Measurements from ENCODE around the gene ARHGEF7.
A peak's percentile ranks its signal among the peaks of the same experiment; 100 is the strongest.

Gene ARHGEF7

DNA sequence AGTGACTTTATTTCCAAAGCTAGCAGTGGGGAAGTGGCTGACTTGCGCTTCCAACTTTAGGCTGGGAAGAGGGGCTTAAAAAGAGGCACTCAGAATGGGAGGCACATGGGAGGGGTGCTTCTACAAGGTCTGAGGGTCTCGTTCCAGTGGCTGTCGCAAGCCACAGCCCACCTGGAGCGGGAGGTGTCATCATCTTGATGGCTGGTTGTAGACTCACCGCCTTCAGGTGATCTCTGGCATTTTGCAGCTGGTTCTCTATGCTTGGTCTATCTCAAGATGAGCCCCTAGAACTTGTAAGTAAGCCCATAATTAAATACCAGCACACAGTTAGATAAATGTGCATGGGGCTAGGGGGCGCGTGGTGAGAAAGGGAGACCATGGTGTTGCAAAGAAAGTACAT, 214.5 kb downstream of the ARHGEF7 start:
- Histone ChIP-seq H3K27ac (no peak overlapping the region), H3K4me3 (no peak overlapping the region)
- TF ChIP-seq, protein P1, sequence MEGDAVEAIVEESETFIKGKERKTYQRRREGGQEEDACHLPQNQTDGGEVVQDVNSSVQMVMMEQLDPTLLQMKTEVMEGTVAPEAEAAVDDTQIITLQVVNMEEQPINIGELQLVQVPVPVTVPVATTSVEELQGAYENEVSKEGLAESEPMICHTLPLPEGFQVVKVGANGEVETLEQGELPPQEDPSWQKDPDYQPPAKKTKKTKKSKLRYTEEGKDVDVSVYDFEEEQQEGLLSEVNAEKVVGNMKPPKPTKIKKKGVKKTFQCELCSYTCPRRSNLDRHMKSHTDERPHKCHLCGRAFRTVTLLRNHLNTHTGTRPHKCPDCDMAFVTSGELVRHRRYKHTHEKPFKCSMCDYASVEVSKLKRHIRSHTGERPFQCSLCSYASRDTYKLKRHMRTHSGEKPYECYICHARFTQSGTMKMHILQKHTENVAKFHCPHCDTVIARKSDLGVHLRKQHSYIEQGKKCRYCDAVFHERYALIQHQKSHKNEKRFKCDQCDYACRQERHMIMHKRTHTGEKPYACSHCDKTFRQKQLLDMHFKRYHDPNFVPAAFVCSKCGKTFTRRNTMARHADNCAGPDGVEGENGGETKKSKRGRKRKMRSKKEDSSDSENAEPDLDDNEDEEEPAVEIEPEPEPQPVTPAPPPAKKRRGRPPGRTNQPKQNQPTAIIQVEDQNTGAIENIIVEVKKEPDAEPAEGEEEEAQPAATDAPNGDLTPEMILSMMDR (IDR thresholded peaks at IDR 0.05) = no peak
- peak; percentile 62 for DNase-seq (ENCODE audit: low spot score)

- no peak for DNase-seq (ENCODE audit: low spot score)
- TF ChIP-seq, protein P1 (IDR thresholded peaks at IDR 0.05) = no peak
- H3K4me3 ChIP-seq = no peak overlapping the region
- no peak overlapping the region for H3K27ac ChIP-seq
These were observed 215.0 kb downstream of the ARHGEF7 start for GRCh38 chr13:111330066-111330610.

DNA sequence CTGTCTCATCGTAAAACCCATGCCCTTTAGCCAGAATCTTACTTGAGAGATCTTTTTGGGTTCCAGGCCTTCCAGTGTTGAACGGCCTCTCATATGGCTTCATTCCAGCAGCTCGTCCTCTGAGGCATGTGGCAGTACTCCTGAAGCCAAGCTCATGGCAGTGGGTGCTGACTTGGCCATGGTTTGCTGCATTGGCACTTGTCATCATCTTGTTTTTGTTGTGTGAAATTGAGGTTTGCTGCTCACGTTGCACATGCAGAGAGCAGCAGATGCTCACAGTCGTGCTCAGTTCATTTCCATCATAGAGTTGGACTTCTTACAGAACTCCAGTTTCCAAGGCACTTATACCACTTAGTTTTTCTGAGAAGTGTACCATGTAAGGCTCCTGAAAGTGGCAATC, 220.2 kb downstream of the ARHGEF7 start:
- Histone ChIP-seq H3K27ac (no peak overlapping the region), H3K4me3 (no peak overlapping the region)
- no peak for DNase-seq (ENCODE audit: low spot score)
- TF ChIP-seq, protein P1 (IDR thresholded peaks at IDR 0.05) = no peak

- DNase-seq (ENCODE audit: low spot score) = no peak
- TF ChIP-seq, protein P1 (IDR thresholded peaks at IDR 0.05) = no peak
- Histone ChIP-seq H3K27ac (no peak overlapping the region), H3K4me3 (no peak overlapping the region)
These were observed 221.6 kb downstream of the ARHGEF7 start for GRCh38 chr13:111336666-111337065.

DNA sequence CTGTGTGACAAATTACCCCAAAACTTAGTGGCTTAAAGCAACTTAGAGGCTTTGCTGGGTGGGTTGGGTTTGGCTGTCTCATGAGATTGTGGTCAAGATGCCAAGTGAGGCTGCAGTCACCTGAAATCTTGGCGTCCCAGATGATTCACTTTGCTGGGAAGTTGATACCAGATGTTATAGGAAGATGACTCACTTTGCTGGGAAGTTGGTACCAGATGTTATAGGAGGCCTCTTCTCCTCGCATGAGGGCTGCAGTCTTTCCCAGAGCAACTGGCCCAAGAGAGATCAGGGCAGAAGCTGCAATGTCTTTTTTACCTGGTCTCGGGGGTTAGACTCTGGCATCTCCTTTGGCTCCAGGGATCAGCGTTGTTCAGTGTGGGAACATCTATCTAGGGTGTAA, 222.1 kb downstream of the ARHGEF7 start:
- Histone ChIP-seq H3K4me3 (no peak overlapping the region), H3K27ac (no peak overlapping the region)
- DNase-seq (ENCODE audit: low spot score) = no peak
- TF ChIP-seq, protein P1 (IDR thresholded peaks at IDR 0.05) = no peak

- no peak for DNase-seq (ENCODE audit: low spot score)
These were observed 222.6 kb downstream of the ARHGEF7 start for GRCh38 chr13:111337741-111338140.

DNA sequence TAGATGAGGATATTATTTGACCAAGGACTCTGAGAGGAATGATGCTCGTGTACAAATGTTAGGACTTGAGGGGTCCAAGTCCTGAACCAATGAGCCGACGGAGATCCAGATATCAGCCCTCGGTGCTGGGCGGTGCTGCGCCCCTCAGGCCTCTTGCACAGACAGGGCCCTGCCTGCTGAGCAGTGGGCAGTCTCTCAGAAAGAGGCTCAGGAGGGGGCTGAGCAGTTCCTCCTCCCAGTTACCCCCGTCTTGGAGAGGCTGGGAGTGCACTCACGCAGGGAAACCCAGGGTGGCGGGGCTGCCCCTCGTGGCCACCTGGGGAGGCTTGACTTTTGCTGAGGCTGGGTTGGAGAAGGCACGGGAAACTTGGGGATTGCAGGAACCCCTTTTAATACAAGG, 223.7 kb downstream of the ARHGEF7 start:
- TF ChIP-seq, protein P1 (IDR thresholded peaks at IDR 0.05) = no peak
- Histone ChIP-seq H3K27ac (no peak overlapping the region), H3K4me3 (no peak overlapping the region)
- no peak for DNase-seq (ENCODE audit: low spot score)

More at GRCh38 chr13:111337741-111338140, 222.6 kb downstream of the ARHGEF7 start:
- H3K27ac ChIP-seq = no peak overlapping the region
- TF ChIP-seq, protein P1 (IDR thresholded peaks at IDR 0.05) = no peak
- no peak overlapping the region for H3K4me3 ChIP-seq
